Progenitor cell of endocrine pancreas (in vitro differentiated cells): ENCODE data around the gene OR2V1. TPM values are rescaled to one million over a fixed set of nuclear protein-coding genes. Genes with fewer than 3 reads are reported as not detected.
"Not testable (repeated sequence)": the region's sequence is repeated elsewhere in the genome, so short reads cannot be mapped to it uniquely, and the experiment has no call there.

Experiments used
- DNase-seq: peaks from one replicate; pipeline ENCODE4 v3.0.0; 2021; ENCODE audit warnings: low spot score; ENCODE audit not compliant: unreplicated experiment
- H3K27ac Mint-ChIP-seq: 2 replicates; pipeline ENCODE4 v1.8.0; 2021; ENCODE audit warnings: mild to moderate bottlenecking, moderate library complexity, mixed read lengths
- H3K27me3 Mint-ChIP-seq: 2 replicates; pipeline ENCODE4 v1.8.0; 2021; ENCODE audit warnings: mixed read lengths
- H3K36me3 Mint-ChIP-seq: 2 replicates; pipeline ENCODE4 v1.8.0; 2022; ENCODE audit warnings: mixed read lengths; ENCODE audit not compliant: insufficient read depth
- H3K4me1 Mint-ChIP-seq: 2 replicates; pipeline ENCODE4 v1.8.0; 2021; ENCODE audit warnings: low read depth, mixed read lengths
- H3K4me3 Mint-ChIP-seq: 2 replicates; pipeline ENCODE4 v1.8.0; 2021; ENCODE audit warnings: low read depth, mild to moderate bottlenecking, moderate library complexity, mixed read lengths
- H3K9me3 Mint-ChIP-seq: 2 replicates; pipeline ENCODE4 v1.8.0; 2021; ENCODE audit warnings: low read depth, mixed read lengths
- total RNA-seq: library from RNA; stranded (reverse); gene quantifications from 2 replicates; pipeline ENCODE4 v1.2.1, GENCODE V29; 2021
- TF ChIP-seq, protein P1 (sequence below): fragments of 200-600 bp; sonication (generic); IDR thresholded peaks from one replicate; pipeline ENCODE4 v1.5.0; 2021; ENCODE audit warnings: antibody characterized with exemption, mild to moderate bottlenecking; ENCODE audit not compliant: unreplicated experiment

The OR2V1 gene
- total RNA-seq, 1 donor from 2014 or later: not detected

DNA sequence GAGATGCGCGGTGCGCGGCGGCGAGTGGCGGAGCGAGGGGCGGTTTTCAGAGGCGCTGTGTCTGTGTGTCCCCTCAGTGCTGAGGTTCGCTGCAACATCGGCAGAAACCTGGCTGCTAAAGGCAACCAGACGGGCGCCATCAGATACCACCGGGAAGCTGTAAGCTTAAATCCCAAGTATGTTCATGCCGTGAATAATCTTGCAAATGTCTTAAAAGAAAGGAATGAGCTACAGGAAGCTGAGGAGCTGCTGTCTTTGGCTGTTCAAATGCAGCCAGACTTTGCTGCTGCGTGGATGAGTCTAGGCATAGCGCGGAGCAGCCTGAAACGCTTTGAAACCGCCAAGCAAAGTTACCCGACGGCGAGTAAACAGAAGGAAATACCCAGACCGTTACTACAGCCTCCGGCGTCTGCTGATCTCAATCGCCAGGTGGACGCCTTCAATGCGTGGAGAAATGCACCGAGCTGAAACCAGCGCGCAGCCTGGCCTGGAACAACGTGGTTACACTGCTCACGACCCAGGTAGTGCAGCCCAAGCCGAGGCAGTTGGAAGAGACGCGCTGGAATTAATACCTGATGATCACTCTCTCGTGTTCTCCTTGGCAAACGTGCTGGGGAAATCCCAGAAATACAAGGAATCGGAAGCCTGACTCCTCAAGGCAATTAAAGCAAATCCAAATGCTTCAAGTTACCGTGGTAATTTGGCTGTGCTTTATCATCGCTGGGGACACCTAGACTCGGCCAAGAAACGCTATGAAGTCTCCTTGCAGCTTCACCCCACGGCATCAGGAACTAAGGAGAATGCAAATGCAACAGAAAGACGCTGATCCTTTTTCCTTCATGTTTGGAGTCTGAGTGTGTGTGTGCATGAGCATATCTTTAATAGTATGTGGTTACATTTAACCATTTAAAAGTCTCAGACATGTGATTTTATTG is 15.9 kb downstream of the OR2V1 start:
- H3K9me3 Mint-ChIP-seq: no peaks in the 10 kb centered on the region
- H3K27ac Mint-ChIP-seq: no peak overlapping the region
- H3K27me3 Mint-ChIP-seq: peaks cover 95% of the 10 kb centered on the region
- H3K4me3 Mint-ChIP-seq: no peak overlapping the region
- H3K36me3 Mint-ChIP-seq: no peaks in the 10 kb centered on the region
- DNase-seq: no peak
- no peaks in the 10 kb centered on the region for H3K4me1 Mint-ChIP-seq
- TF ChIP-seq, protein P1, sequence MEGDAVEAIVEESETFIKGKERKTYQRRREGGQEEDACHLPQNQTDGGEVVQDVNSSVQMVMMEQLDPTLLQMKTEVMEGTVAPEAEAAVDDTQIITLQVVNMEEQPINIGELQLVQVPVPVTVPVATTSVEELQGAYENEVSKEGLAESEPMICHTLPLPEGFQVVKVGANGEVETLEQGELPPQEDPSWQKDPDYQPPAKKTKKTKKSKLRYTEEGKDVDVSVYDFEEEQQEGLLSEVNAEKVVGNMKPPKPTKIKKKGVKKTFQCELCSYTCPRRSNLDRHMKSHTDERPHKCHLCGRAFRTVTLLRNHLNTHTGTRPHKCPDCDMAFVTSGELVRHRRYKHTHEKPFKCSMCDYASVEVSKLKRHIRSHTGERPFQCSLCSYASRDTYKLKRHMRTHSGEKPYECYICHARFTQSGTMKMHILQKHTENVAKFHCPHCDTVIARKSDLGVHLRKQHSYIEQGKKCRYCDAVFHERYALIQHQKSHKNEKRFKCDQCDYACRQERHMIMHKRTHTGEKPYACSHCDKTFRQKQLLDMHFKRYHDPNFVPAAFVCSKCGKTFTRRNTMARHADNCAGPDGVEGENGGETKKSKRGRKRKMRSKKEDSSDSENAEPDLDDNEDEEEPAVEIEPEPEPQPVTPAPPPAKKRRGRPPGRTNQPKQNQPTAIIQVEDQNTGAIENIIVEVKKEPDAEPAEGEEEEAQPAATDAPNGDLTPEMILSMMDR: no peak

DNA sequence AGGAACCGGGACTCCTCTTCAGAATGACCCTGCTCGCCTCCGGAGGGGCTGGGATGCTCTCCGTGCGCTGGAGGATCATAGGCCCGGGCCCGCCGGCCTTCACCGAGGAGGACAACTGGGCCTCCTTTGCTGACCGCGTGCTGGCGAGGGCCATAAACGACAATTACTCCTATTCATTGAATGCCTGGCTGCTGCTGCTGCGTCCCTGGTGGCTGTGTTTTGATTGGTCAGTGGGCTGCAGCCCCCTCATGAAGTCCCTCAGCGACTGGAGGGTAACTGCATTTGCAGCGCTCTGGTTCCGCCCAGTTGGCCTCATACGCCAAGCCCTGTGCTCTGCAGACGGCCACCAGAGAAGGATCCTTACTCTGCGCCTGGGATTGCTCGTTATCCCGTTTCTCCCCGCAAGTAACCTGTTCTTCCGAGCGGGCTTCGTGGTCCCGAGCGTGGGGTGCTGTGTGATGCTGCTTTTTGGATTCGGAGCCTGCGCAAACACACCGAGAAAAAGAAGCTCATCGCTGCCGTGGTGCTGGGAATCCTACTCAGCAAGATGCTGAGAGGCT is 16.6 kb downstream of the OR2V1 start:
- H3K9me3 Mint-ChIP-seq: no peaks in the 10 kb centered on the region
- H3K4me1 Mint-ChIP-seq: no peaks in the 10 kb centered on the region
- TF ChIP-seq, protein P1: no peak
- H3K27ac Mint-ChIP-seq: no peak overlapping the region
- DNase-seq: no peak
- H3K36me3 Mint-ChIP-seq: no peaks in the 10 kb centered on the region
- peaks cover 95% of the 10 kb centered on the region for H3K27me3 Mint-ChIP-seq
- no peak overlapping the region for H3K4me3 Mint-ChIP-seq

DNA sequence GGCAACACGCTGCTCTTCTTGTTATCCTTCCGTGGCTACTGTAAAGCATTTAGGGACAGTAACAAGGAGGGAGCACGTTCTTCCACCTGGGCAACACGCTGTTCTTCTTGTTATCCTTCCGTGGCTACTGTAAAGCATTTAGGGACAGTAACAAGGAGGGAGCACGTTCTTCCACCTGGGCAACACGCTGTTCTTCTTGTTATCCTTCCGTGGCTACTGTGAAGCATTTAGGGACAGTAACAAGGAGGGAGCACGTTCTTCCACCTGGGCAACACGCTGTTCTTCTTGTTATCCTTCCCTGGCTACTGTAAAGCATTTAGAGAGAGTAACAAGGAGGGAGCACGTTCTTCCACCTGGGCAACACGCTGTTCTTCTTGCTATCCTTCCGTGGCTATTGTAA is 17.4 kb downstream of the OR2V1 start:
- not testable (repeated sequence) for H3K4me3 Mint-ChIP-seq, H3K4me1 Mint-ChIP-seq, H3K36me3 Mint-ChIP-seq, H3K9me3 Mint-ChIP-seq, H3K27ac Mint-ChIP-seq, DNase-seq
- H3K27me3 Mint-ChIP-seq: peaks cover 95% of the 10 kb centered on the region

DNA sequence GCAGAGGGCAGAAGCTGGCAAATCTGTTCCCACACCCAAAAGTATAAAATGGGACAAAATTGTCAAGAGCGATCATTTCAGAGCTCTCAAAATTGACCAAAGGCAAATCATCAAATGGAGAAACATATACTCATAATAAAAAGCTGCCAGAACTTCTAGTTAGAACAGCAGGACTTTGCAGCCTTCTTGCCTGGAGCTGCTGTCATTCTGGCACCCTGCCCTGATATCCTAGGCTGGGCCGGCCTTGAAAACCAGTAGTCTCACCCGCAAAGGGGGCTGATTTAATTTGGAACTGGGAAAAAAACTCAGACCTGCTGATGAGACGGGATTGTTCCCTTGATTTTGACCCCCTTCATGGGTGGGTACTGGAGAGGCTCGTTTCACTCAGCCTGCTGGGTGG is 18.5 kb downstream of the OR2V1 start:
- H3K4me3 Mint-ChIP-seq: no peak overlapping the region
- H3K4me1 Mint-ChIP-seq: no peaks in the 10 kb centered on the region
- H3K27ac Mint-ChIP-seq: no peak overlapping the region
- TF ChIP-seq, protein P1: no peak
- H3K36me3 Mint-ChIP-seq: no peaks in the 10 kb centered on the region
- no peak for DNase-seq
- H3K27me3 Mint-ChIP-seq: peaks cover 95% of the 10 kb centered on the region
- H3K9me3 Mint-ChIP-seq: no peaks in the 10 kb centered on the region

DNA sequence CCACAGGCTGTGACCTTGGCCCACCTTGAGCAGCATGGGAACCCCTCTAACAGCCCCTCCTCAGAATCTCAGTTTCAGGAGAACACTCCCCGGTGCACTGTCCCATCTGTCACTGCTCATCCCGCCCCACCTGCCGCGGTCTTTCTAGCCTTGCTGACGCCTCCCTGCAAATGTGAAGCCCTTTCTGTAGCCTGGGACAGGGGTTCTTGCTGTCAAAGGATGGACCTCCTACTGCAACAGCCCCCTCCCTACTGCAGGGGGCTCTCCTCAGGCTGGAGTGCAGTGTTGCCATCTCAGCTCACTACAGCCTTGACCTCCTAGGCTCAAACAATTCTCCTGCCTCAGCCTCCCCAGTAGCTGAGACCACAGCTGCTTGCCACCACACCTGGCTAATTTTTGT is 20.0 kb downstream of the OR2V1 start:
- Mint-ChIP-seq H3K4me3 (no peak overlapping the region), H3K27me3 (peaks cover 93% of the 10 kb centered on the region), H3K9me3 (no peaks in the 10 kb centered on the region), H3K27ac (no peak overlapping the region), H3K36me3 (no peaks in the 10 kb centered on the region), H3K4me1 (no peaks in the 10 kb centered on the region)
- TF ChIP-seq, protein P1: no peak
- no peak for DNase-seq
